BLaER1 (cell line): Measurements from ENCODE around the gene RPS6KA1.
"Not testable (repeated sequence)": the region's sequence is repeated elsewhere in the genome, so short reads cannot be mapped to it uniquely, and the experiment has no call there.

ENCODE experiments used
- H3K27ac ChIP-seq: shearing (Covaris generic); formaldehyde crosslinking; 2 replicates; pipeline ENCODE4 v1.8.1; 2022
- H3K27me3 ChIP-seq: shearing (Covaris generic); formaldehyde crosslinking; 2 replicates; pipeline ENCODE4 v1.8.1; 2022
- H3K36me3 ChIP-seq: shearing (Covaris generic); formaldehyde crosslinking; 2 replicates; pipeline ENCODE4 v1.8.1; 2022
- H3K4me1 ChIP-seq: shearing (Covaris generic); formaldehyde crosslinking; 2 replicates; pipeline ENCODE4 v1.8.1; 2022
- H3K4me2 ChIP-seq: shearing (Covaris generic); formaldehyde crosslinking; 2 replicates; pipeline ENCODE4 v1.8.1; 2022
- H3K4me3 ChIP-seq: shearing (Covaris generic); formaldehyde crosslinking; 2 replicates; pipeline ENCODE4 v1.8.1; 2022
- H3K9ac ChIP-seq: shearing (Covaris generic); formaldehyde crosslinking; 2 replicates; pipeline ENCODE4 v1.8.1; 2022
- H3K9me3 ChIP-seq: shearing (Covaris generic); formaldehyde crosslinking; 2 replicates; pipeline ENCODE4 v1.8.1; 2022
- H4K20me1 ChIP-seq: shearing (Covaris generic); formaldehyde crosslinking; 2 replicates; pipeline ENCODE4 v1.8.1; 2022
- Cebpa-rat ChIP-seq: shearing (Covaris generic); IDR thresholded peaks from 2 replicates; pipeline ENCODE4 v1.8.1; 2022

Gene RPS6KA1

GRCh38 chr1:26574719-26575251 is 45.2 kb downstream of the RPS6KA1 start:
- Histone ChIP-seq H3K4me2 (no peak overlapping the region), H3K9ac (no peak overlapping the region), H3K27me3 (no peaks in the 10 kb centered on the region), H4K20me1 (peaks cover 65% of the 10 kb centered on the region), H3K4me1 (no peaks in the 10 kb centered on the region), H3K4me3 (no peak overlapping the region), H3K27ac (no peak overlapping the region), H3K36me3 (peaks cover 64% of the 10 kb centered on the region), H3K9me3 (no peaks in the 10 kb centered on the region)
- TF ChIP-seq Cebpa-rat, result no peak

- Histone ChIP-seq H3K27me3 (no peaks in the 10 kb centered on the region), H3K36me3 (peaks cover 58% of the 10 kb centered on the region), H3K9me3 (no peaks in the 10 kb centered on the region), H4K20me1 (peaks cover 59% of the 10 kb centered on the region), H3K4me3 (no peak overlapping the region), H3K4me2 (no peak overlapping the region), H3K9ac (no peak overlapping the region), H3K4me1 (no peaks in the 10 kb centered on the region), H3K27ac (no peak overlapping the region)
- TF ChIP-seq Cebpa-rat, result no peak
Observed at GRCh38 chr1:26575348-26575747, 45.8 kb downstream of the RPS6KA1 start.

GRCh38 chr1:26578167-26578566 is 48.6 kb downstream of the RPS6KA1 start:
- Histone ChIP-seq H3K9me3 (no peaks in the 10 kb centered on the region), H4K20me1 (peaks cover 34% of the 10 kb centered on the region), H3K36me3 (peaks cover 30% of the 10 kb centered on the region), H3K4me2 (no peak overlapping the region), H3K4me1 (no peaks in the 10 kb centered on the region), H3K27me3 (no peaks in the 10 kb centered on the region), H3K4me3 (no peak overlapping the region), H3K9ac (no peak overlapping the region), H3K27ac (no peak overlapping the region)
- TF ChIP-seq Cebpa-rat, result no peak

- no peaks in the 10 kb centered on the region for H3K4me1 ChIP-seq
- peaks cover 22% of the 10 kb centered on the region for H4K20me1 ChIP-seq
- no peak overlapping the region for H3K4me2 ChIP-seq
- H3K36me3 ChIP-seq, result peaks cover 15% of the 10 kb centered on the region
- H3K4me3 ChIP-seq, result no peak overlapping the region
- no peak overlapping the region for H3K27ac ChIP-seq
- no peak for TF ChIP-seq Cebpa-rat
- no peak overlapping the region for H3K9ac ChIP-seq
- no peaks in the 10 kb centered on the region for H3K9me3 ChIP-seq
- H3K27me3 ChIP-seq, result no peaks in the 10 kb centered on the region
Observed at GRCh38 chr1:26579681-26580111, 50.1 kb downstream of the RPS6KA1 start.

- Histone ChIP-seq H3K9me3 (no peaks in the 10 kb centered on the region), H3K9ac (no peak overlapping the region), H4K20me1 (peaks cover 18% of the 10 kb centered on the region), H3K36me3 (peaks cover 10% of the 10 kb centered on the region), H3K27me3 (no peaks in the 10 kb centered on the region), H3K4me3 (no peak overlapping the region), H3K4me2 (no peak overlapping the region), H3K4me1 (no peaks in the 10 kb centered on the region), H3K27ac (no peak overlapping the region)
- TF ChIP-seq Cebpa-rat, result no peak
Observed at GRCh38 chr1:26580116-26580515, 50.6 kb downstream of the RPS6KA1 start.

GRCh38 chr1:26581287-26581651 is 51.7 kb downstream of the RPS6KA1 start:
- Histone ChIP-seq H3K9ac (no peak overlapping the region), H3K4me2 (no peak overlapping the region), H3K27me3 (no peaks in the 10 kb centered on the region), H3K27ac (no peak overlapping the region), H3K36me3 (no peaks in the 10 kb centered on the region), H3K4me1 (no peaks in the 10 kb centered on the region), H4K20me1 (peaks cover 8% of the 10 kb centered on the region; the same call in 1 of the 2 replicates), H3K4me3 (no peak overlapping the region), H3K9me3 (no peaks in the 10 kb centered on the region)
- TF ChIP-seq Cebpa-rat, result no peak

GRCh38 chr1:26582053-26582835 is 52.7 kb downstream of the RPS6KA1 start:
- Histone ChIP-seq H3K4me3 (no peak overlapping the region), H3K27ac (no peak overlapping the region), H4K20me1 (peaks cover 4% of the 10 kb centered on the region; the same call in 1 of the 2 replicates), H3K4me2 (no peak overlapping the region), H3K4me1 (no peaks in the 10 kb centered on the region), H3K36me3 (no peaks in the 10 kb centered on the region), H3K27me3 (no peaks in the 10 kb centered on the region), H3K9ac (no peak overlapping the region), H3K9me3 (no peaks in the 10 kb centered on the region)
- TF ChIP-seq Cebpa-rat, result no peak

GRCh38 chr1:26582836-26583460 is 53.4 kb downstream of the RPS6KA1 start:
- Histone ChIP-seq H3K9ac (no peak overlapping the region), H3K4me2 (no peak overlapping the region), H3K4me3 (no peak overlapping the region), H3K27me3 (no peaks in the 10 kb centered on the region), H3K9me3 (no peaks in the 10 kb centered on the region), H3K4me1 (no peaks in the 10 kb centered on the region), H4K20me1 (no peaks in the 10 kb centered on the region), H3K36me3 (no peaks in the 10 kb centered on the region), H3K27ac (no peak overlapping the region)
- TF ChIP-seq Cebpa-rat, result no peak

GRCh38 chr1:26583646-26584485 is 54.3 kb downstream of the RPS6KA1 start:
- H3K27me3 ChIP-seq, result no peaks in the 10 kb centered on the region
- H4K20me1 ChIP-seq, result no peaks in the 10 kb centered on the region
- no peaks in the 10 kb centered on the region for H3K36me3 ChIP-seq
- H3K9ac ChIP-seq, result no peak overlapping the region
- H3K27ac ChIP-seq, result no peak overlapping the region
- no peaks in the 10 kb centered on the region for H3K4me1 ChIP-seq
- no peak overlapping the region for H3K4me3 ChIP-seq
- peaks cover 9% of the 10 kb centered on the region for H3K9me3 ChIP-seq
- TF ChIP-seq Cebpa-rat, result no peak
- no peak overlapping the region for H3K4me2 ChIP-seq

- not testable (repeated sequence) for H3K27me3 ChIP-seq, H3K4me3 ChIP-seq, H3K4me2 ChIP-seq, H3K36me3 ChIP-seq, H3K27ac ChIP-seq, H3K9ac ChIP-seq, H4K20me1 ChIP-seq, H3K4me1 ChIP-seq
- H3K9me3 ChIP-seq, result peaks cover 16% of the 10 kb centered on the region
Observed at GRCh38 chr1:26584588-26584987, 55.0 kb downstream of the RPS6KA1 start.
